GM21619 (cell line): ENCODE results near the gene TEX55.
"Not testable (repeated sequence)": the region's sequence is repeated elsewhere in the genome, so short reads cannot be mapped to it uniquely, and the experiment has no call there.

Experiments
- ATAC-seq: cut with Tn5 transposase; IDR thresholded peaks from one replicate; pipeline ENCODE4 v1.9.1; 2021; ENCODE audit not compliant: unreplicated experiment

Gene TEX55

DNA sequence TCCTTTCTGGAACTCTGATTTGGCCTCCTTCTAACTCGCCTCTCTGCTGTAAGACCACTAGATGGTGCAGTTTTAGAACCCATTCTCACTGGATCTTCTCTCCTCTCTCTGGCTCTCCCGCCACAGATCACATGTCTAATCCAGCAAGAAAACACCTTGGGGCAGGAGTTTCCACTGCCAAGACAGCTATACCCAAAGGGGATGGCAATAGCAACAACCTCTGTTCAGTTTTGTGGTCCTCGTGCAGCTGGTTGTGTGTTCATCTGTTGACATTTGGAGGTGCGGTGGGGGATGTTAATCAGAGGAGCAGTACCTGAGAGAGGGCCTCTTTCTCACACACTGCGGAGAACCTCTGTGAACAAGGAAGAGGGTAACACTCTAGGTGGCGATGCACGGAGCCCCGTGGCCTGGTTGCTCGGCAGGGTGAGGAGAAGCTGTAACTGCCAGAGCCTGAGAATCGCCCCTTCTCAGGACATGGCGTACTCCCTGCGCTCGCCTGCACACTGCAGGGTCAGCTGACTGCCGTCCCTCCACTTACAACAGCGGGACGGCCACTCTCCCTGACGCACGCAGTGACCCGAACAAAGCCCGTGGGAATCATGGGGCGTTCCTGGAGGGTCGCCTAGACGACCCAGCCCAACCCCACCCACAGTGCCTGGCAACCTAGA is at the start of gene TEX55:
TEX55 (plus strand) TSS at position 666 of the 668 bp plus-strand sequence. CDS start 25 bp downstream, outside the sequence.
- ATAC-seq, result peak; percentile 76

DNA sequence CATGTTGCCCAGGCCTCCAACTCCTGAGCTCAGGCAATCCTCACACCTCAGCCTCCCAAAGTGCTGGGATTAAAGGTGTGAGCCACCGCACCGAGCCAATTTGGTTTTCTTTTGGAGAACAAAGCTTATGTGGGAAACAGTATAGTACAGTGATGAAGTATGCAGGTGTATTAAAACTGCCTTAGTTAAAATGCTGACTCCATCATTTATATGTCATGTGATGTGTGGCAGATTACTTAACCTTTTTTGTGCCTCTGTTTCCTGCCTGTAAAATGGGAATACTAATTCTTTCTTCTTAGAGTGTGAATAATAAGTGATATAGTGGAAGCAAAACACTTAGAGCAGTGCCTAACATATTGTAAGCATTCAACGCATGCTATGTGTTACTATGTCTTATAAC is 48.0 kb upstream of the TEX55 start:
- no peak for ATAC-seq

DNA sequence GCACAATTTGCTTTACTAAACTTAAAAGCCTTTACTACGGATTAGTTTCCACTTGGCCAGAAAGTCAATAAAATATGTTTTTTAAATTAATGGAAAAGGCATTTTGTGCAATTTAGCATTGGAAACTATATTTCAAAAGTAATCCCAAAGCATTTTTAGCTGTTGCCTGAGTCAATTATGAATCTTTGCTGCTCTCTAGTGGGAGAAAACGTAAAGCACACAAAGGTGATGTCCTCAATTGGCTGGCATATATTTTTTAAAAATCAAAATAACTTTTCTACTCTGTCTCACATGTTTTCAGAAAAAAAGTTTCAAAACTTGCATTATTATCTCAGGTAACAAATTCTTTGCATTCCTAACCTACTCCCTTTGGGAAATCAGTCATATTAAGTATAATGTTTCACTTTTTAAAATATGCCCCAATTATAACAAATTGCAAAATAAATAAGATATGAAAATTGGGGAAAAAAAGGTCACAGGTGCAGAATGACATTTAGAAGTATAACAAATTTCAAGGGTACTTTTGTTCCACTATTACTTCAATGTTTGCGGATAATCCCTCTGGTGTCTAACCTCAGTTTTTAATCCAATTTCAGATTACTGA is 47.2 kb upstream of the TEX55 start:
- ATAC-seq, result no peak

DNA sequence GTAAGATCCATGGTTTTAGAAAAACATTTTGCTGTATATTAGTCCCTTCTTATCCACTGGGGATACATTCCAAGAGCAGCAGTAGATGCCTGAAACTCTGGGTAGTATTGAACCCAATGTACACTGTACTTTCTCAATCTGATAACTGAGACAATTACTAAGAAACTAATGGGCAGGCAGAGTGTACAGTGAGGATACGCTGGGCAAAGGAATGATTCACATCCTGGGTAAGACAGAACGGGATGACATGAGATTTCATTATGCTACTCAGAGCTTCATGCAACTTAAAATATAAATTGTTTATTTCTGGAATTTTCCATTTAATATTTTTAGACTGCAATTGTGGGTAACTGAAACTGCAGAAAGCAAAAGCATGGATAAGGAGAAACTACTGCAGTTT is 46.2 kb upstream of the TEX55 start:
- no peak for ATAC-seq

DNA sequence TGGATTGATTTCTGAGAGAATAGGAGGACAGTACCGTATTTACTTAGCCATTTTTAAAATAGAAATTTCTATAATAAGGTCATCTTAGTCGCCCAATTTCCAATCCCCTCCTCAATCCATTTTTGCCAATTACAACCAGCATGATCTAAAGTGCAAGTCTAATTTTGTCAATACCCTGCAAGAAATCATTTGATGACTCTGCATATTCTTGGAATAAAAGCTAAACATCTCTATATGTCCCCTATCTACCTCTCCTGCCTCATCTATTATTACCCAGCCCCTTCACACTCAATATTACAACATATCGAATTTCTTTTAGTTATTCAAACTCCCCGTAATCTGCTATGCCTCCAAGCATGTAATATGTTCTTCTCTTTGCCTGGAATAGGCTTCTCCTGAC is 41.9 kb upstream of the TEX55 start:
- no peak for ATAC-seq

DNA sequence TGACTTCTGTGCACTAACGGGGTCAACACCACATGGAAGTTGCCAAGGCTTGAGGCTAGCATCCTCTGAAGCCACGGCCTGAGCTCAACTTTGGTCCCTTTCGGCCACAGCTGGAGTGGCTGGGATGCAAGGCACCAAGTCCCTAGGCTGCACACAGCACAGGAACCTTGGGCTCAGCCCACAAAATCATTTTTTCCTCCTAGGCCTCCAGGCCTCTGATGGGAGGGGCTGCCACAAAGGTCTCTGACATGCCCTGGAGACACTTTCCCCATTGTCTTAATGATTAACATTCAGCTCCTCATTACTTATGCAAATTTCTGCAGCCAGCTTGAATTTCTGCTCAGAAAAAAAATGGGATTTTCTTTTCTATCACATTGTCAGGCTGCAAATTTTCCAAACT is 27.6 kb upstream of the TEX55 start:
- not testable (repeated sequence) for ATAC-seq

DNA sequence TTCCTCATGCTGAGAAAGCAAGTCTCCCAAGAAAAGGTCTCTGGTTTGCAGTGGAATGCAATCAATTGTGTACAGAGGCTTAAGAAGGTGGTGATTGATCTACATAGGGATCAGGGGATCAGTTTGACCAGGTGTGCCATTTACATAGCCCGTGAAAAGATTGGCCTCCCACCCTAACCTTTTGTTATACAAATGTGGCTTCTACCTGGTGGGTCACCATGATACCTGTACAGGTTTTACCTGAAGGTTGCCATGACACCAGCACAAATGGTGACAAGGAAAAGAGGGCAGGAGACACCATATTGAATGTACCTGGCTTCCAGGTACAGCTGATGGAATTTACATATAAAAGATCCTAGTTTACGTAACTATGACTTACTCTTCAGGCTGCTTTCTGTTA is 25.5 kb upstream of the TEX55 start:
- ATAC-seq, result no peak

DNA sequence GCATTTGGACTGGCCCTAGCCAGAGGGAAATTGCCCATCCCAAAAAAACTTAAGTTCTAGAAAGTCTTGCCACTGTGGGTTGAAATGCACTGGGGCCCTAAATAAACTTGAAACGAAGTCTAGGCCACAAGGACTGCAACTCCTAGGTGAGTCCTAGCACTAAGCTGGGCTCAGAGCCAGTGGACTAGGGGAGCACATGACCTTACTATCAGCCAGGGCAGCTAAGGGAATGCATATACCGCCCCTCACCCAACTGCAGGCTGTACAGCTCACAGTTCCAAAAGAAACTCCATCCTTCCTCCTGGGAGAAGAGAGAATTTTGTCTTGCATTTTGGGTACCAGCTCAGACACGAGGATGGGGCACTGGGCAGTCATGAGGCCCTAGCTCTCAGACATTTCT is 23.6 kb upstream of the TEX55 start:
- ATAC-seq, result no peak

DNA sequence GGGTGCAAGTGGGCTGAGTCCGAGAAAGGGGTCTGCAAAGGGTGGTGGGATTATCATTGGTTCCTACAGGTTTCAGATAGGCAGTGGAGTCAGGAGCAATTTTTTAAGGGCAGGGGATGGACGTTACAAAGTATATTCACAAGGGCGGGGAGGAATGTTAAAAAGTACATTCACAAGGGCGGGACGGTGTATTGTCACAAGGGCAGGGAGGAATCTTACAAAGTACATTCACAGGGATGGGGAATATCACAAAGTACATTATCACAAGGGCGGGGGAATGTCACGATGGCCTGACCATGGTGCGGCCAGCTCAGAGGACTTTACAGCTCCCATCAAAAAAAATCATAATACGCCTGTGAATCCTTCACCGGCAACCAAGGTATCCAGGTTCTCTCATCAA is 20.6 kb upstream of the TEX55 start:
- no peak for ATAC-seq

DNA sequence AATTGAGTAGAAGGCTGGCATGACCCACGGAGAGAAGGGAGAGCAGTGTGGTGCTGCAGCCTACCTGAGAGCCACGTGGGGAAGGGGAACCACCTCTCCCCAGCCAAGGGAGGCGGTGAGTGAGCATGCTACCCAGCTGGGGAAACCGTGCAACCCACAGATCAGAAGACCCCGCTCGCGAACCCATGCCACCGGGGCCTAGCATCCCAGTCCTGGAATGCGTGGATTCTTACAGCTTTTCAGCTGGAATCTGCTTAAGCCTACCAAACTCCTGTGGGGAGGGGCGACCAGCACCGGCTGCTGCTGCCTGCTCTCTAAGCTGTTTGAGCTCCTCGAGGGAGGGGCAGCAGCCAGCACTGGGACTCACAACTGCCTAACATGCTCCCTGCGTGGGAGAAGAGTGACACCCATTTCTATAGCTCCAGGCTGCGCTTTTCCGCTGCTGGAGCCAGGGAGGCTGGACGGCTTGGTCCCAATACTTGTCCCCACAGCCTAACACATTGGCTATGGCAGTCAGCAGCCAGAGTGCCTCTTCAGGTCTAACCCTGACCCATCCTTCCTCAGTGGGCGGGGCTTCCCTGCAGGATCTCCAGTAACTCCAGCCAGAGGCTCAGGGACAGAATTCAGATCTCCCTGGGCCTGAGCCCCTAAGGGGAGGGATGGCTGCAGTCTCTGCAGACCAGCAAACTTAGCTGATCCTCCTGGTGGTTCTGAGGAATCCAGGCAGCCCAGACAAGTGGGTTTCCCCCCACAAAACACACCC is 20.0 kb upstream of the TEX55 start:
- no peak for ATAC-seq

DNA sequence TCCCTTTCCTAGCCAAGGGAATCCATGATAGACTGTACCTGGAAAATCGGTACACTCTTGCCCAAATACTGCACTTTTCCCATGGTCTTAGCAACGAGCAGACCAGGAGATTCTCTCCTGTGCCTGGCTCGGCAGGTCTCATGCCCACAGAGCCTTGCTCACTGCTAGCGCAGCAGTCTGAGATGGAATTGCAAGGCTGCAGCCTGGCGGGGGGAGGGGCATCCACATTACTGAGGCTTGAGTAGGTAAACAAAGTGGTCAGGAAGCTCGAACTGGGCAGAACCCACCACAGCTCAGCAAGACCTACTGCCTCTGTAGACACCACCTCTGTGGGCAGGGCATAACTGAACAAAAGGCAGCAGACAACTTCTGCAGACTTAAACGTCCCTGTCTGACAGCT is 15.7 kb upstream of the TEX55 start:
- not testable (repeated sequence) for ATAC-seq

DNA sequence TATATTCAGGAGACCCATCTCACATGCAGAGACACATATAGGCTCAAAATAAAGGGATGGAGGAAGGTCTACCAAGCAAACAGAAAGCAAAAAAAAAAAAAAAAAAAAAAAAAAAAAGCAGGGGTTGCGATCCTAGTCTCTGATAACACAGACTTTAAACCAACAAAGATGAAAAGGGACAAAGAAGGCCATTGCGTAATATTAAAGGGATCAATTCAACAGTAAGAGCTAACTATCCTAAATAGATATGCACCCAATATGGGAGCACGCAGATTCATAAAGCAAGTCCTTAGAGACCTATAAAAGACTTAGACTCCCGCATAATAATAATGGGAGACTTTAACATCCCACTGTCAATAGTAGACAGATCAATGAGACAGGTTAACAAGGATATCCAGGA is 13.7 kb upstream of the TEX55 start:
- not testable (repeated sequence) for ATAC-seq

DNA sequence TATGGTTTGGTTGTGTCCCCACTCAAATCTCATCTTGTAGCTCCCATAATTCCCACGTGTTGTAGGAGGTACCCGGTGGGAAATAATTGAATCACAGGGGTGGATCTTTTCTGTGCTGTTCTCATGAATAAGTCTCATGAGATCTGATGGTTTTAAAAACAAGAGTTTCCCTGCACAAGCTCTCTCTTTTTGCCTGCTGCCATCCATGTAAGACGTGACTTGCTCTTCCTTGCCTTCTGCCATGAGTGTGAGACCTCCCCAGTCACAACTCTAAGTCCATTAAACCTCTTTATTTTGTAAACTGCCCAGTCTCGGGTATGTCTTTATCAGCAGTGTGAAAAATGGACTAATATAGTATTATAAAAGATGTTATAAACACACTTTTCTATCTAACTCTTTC is 6.6 kb upstream of the TEX55 start:
- ATAC-seq, result not testable (repeated sequence)

DNA sequence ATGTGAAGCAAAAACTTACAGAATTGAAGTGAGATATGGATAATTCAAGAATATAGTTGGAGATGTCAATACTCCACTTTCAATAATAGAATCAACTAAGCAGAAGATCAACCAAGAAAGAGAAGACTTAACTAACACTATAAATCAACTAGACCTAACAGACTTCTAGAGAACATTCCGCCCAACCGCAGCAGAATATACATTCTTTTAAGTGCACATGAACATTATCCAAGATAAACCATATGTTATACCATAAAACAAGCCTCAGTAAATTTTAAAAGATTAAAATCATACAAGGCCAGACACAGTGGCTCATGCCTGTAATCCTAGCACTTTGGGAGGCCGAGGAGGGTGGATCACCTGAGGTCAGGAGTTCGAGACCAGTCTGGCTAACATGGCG is 5.5 kb upstream of the TEX55 start:
- ATAC-seq, result no peak

DNA sequence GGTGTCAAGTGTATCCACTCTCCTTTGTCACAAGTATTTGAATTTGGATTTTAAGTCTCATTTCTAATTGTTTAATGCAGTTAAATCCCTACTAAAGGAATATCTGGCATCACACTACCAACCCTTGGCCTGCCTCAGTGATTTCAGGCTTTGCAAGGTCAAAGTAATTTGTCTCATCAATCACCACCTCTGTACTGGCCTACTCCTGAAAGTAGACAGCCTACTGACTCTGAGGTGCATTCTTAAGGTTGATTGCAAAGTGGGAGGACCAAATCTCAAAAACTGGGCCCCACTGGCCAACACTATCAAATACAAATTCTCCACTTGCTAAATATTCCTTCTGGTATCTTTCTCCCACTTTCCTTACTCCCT is 851 bp upstream of the TEX55 start:
- peak; percentile 27 for ATAC-seq

DNA sequence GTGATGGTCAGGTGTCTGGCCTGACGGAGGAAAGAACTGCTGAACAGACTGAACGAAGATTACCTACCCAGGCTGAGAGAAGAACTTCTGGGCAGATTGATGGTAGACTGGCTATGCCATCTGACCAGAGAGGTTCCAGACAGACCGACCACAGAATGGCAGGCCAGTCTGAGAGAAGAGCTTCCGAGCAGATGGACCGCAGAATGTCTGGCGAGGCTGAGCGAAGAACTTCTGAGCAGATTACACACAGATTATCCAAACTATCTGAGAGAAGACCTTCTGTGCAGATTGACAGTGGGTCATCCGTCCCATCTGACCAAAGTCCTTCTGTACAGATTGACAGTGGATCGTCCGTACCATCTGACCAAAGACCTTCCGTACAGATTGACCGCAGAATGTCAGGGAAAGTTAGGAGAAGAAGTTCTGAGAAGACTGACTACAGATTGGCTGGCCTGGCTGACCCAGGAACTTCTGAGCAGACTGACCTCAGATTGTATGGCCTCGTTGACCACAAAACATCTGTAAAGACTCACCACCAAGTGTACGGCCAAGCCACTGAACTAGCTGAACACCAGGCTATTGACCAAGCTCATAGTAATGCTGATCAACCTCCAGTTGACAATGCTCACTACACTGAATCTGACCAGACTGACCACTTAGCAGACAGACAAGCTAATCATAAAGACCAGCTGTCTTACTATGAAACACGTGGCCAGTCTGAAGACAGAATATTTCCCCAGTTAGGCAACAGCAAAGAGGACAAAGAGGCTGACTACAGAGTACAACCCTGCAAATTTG is 812 bp downstream of the TEX55 start:
- no peak for ATAC-seq

DNA sequence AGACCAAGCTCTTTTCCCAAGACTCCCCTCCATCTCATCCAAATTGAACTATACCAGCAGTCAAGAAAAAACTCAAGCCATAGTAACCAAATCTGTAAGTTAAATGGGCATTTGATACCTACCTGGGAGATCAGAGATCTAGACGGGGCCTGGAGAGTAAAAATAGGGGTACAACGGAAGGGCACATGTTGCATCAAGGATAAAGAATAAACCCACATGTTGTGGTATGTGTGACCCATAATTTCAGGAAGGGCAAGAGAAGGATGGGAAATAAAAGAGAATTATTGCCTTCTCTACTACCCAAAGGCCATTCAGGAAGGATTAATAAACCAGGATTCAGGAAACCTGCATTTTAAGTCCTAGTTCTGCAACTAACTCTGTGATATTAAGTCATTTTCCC is 1.5 kb downstream of the TEX55 start:
- ATAC-seq, result no peak

DNA sequence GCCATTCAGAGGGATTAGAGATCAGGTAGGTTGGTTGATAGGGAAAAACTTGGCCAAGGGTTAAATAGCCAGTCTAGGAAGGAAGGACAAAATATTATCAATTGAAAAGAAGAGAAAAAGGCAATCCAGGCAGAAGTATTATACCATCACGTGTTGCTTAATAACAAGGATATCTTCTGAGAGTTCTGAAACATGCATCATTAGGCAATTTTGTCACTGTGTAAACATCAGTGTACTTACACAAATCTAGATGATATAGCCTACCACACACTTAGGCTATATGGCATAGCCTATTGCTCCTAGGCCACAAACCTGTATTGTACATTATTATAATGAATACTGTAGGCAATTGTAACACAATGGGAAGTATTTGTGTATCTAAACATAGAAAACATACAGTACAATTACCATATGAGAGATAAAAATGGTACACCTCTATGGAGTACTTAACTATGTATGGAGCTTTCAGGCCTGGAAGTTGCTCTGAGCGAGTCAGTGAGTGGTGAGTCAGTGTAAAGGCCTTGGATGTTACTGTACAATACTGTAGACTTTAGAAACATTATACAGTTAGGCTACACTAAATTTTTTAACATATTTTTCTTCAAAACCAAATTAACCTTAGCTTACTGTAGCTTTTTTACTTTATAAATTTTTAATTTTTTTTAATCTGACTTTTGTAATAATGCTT is 2.7 kb downstream of the TEX55 start:
- no peak for ATAC-seq

DNA sequence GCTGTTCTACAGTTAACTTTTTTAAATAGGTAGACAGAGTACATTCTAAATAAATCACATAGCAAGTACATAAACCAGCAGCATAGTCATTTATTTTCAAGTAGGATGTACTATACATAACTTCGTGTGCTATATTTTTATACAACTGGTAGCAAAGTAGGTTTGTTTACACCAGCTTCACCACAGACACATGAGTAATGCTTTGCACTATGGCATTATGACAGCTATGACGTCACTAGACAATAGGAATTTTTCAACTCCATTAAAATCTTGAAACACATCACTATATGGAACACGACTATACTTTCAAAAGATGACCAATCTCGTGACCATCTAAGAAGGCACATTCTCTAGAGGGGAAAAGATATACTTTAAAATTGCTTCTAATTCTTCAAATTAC is 3.5 kb downstream of the TEX55 start:
- ATAC-seq, result no peak

DNA sequence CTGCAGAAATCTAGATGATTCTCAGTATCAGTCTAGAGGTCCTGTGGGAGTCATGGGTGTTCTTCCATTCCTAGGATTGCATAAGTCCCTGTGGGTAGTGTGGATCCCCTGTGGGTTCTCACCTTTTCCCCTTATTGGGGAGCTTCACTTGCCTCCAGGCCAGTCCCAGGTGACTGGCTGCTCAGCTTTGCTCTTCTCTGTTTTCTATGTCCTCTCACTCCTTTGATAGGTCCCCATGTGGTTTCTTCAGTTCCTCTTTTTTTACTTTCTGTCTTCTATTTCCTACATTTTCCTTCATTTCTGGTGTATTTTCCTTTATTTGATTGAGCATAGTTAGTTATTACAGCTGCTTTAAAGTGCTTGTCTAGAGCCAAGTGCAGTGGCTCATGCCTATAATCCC is 10.9 kb downstream of the TEX55 start:
- no peak for ATAC-seq

DNA sequence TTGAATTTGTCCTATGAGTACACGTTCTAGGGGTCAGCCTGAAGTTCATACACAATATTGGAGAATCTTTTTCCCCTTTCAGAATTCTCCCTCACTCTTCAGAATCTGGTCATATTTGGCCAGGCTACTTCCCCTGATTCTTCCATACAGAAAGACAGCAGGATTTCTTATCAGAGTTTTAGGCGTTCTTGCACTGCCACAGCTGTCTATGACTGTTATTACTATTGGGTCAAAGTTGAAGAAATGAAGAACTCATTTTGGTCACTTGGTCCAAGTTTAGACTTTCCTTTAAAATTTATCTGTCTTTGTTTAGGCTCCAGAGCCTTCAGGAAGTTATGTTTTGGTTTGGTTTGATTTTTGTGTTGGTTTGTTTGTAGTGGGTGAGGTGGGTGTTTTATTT is 12.0 kb downstream of the TEX55 start:
- ATAC-seq, result no peak
